DOHH2 (cell line): Measurements from ENCODE around the gene BTRC.

Experiments
- H3F3A ChIP-seq: fragments of 200-600 bp; sonication (generic), shearing (Covaris generic); 2 replicates; pipeline ENCODE4 v1.6.0; 2016; ENCODE audit warnings: antibody characterized with exemption, mild to moderate bottlenecking; ENCODE audit not compliant: control insufficient read depth, insufficient read depth
- H3K27ac ChIP-seq: fragments of 200-600 bp; sonication (generic); 2 replicates; pipeline ENCODE4 v1.5.1; 2014; ENCODE audit warnings: low read depth, mild to moderate bottlenecking, low read length, moderate library complexity
- H3K27me3 ChIP-seq: fragments of 200-600 bp; sonication (generic); 2 replicates; pipeline ENCODE4 v1.6.1; 2014; ENCODE audit warnings: mild to moderate bottlenecking, low read length, mixed read lengths; ENCODE audit not compliant: control insufficient read depth
- H3K36me3 ChIP-seq: fragments of 200-600 bp; sonication (generic); 2 replicates; pipeline ENCODE4 v1.6.1; 2014; ENCODE audit warnings: mild to moderate bottlenecking, low read length, moderate library complexity, mixed read lengths; ENCODE audit not compliant: control insufficient read depth
- H3K4me1 ChIP-seq: fragments of 200-600 bp; sonication (generic); 2 replicates; pipeline ENCODE4 v1.6.1; 2014; ENCODE audit warnings: mild to moderate bottlenecking, low read length, mixed read lengths; ENCODE audit not compliant: control insufficient read depth
- H3K4me2 ChIP-seq: fragments of 200-600 bp; sonication (generic); 2 replicates; pipeline ENCODE4 v1.6.0; 2014; ENCODE audit warnings: mild to moderate bottlenecking, low read length, moderate library complexity
- H3K4me3 ChIP-seq: fragments of 200-600 bp; sonication (generic); 2 replicates; pipeline ENCODE4 v1.5.1; 2014; ENCODE audit warnings: mild to moderate bottlenecking, low read length, mixed read lengths
- H3K79me2 ChIP-seq: fragments of 200-600 bp; sonication (generic); 2 replicates; pipeline ENCODE4 v1.6.1; 2014; ENCODE audit warnings: mild to moderate bottlenecking, low read length, mixed read lengths; ENCODE audit not compliant: control insufficient read depth
- H3K9me2 ChIP-seq: fragments of 200-600 bp; sonication (generic); replicated peaks from 2 replicates; pipeline ENCODE4 v1.6.1; 2014; ENCODE audit warnings: mild to moderate bottlenecking, low read length, mixed read lengths; ENCODE audit not compliant: control insufficient read depth
- H3K9me3 ChIP-seq: fragments of 200-600 bp; sonication (generic); 2 replicates; pipeline ENCODE4 v1.6.1; 2014; ENCODE audit warnings: antibody characterized with exemption, low read length, mixed read lengths; ENCODE audit not compliant: control insufficient read depth, insufficient read depth
- H4K20me1 ChIP-seq: fragments of 200-600 bp; sonication (generic); 2 replicates; pipeline ENCODE4 v1.6.0; 2014; ENCODE audit warnings: low read depth, mild to moderate bottlenecking, antibody characterized with exemption, low read length, moderate library complexity; ENCODE audit not compliant: control insufficient read depth, insufficient read depth
- CTCF ChIP-seq: fragments of 200-600 bp; sonication (generic); IDR thresholded peaks from one replicate; pipeline ENCODE4 v1.5.1; 2014; ENCODE audit warnings: antibody characterized with exemption, mild to moderate bottlenecking, low read depth, low read length; ENCODE audit not compliant: poor library complexity, severe bottlenecking
- EZH2phosphoT487 ChIP-seq: fragments of 200-600 bp; sonication (generic); IDR thresholded peaks from 2 replicates; pipeline ENCODE4 v1.6.1; 2017; ENCODE audit warnings: borderline replicate concordance, mild to moderate bottlenecking, antibody characterized with exemption, low read length, moderate library complexity, mixed read lengths

The BTRC gene

GRCh38 chr10:101337836-101338235 lies 16.1 kb upstream of the BTRC start:
- no peak overlapping the region for H3K27ac ChIP-seq
- H3K9me3 ChIP-seq = no peaks in the 10 kb centered on the region
- no peak for TF ChIP-seq CTCF
- TF ChIP-seq EZH2phosphoT487 = no peak
- H3K27me3 ChIP-seq = no peaks in the 10 kb centered on the region
- no peaks in the 10 kb centered on the region for H4K20me1 ChIP-seq
- no peak overlapping the region for H3K4me2 ChIP-seq
- H3K4me3 ChIP-seq = no peak overlapping the region
- H3K79me2 ChIP-seq = no peaks in the 10 kb centered on the region
- no peaks in the 10 kb centered on the region for H3F3A ChIP-seq
- no peaks in the 10 kb centered on the region for H3K9me2 ChIP-seq
- peaks cover 4% of the 10 kb centered on the region for H3K4me1 ChIP-seq
- H3K36me3 ChIP-seq = no peaks in the 10 kb centered on the region

- TF ChIP-seq EZH2phosphoT487 = no peak
- no peak for TF ChIP-seq CTCF
- Histone ChIP-seq H3K79me2 (no peaks in the 10 kb centered on the region), H3K4me2 (no peak overlapping the region), H3K27ac (no peak overlapping the region), H3K27me3 (no peaks in the 10 kb centered on the region), H3K9me3 (no peaks in the 10 kb centered on the region), H3K9me2 (no peaks in the 10 kb centered on the region), H3K36me3 (no peaks in the 10 kb centered on the region), H3K4me1 (no peaks in the 10 kb centered on the region), H4K20me1 (no peaks in the 10 kb centered on the region), H3F3A (no peaks in the 10 kb centered on the region), H3K4me3 (no peak overlapping the region)
These were observed 12.5 kb upstream of the BTRC start for GRCh38 chr10:101341438-101341837.

DNA sequence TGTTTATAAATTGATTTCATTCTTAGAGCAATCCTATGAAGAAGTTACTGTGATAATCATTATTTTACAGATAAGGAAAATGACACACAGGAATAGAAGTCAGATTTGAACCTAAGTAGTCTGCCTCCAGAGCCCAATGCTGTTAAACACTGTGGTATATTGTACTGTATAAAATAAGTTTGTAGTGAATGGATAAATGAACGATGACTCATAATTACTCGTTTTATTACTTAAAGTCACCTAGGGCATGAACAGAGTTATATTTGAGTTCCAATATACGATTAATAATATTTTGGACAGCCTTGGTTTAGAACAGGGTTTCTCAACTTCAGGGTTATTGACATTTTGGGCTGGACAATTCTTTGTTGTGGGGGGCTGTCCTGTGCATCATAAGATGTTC lies 7.8 kb upstream of the BTRC start:
- Histone ChIP-seq H3K9me3 (no peaks in the 10 kb centered on the region), H3K27me3 (peaks cover 7% of the 10 kb centered on the region), H4K20me1 (no peaks in the 10 kb centered on the region), H3K27ac (no peak overlapping the region), H3K79me2 (no peaks in the 10 kb centered on the region), H3K4me1 (no peaks in the 10 kb centered on the region), H3K9me2 (no peaks in the 10 kb centered on the region), H3K36me3 (no peaks in the 10 kb centered on the region), H3K4me2 (no peak overlapping the region), H3F3A (no peaks in the 10 kb centered on the region), H3K4me3 (no peak overlapping the region)
- TF ChIP-seq EZH2phosphoT487 (no peak), CTCF (no peak)

GRCh38 chr10:101351017-101351416 lies 2.9 kb upstream of the BTRC start:
- no peak for TF ChIP-seq CTCF
- no peak for TF ChIP-seq EZH2phosphoT487
- Histone ChIP-seq H3K9me2 (no peaks in the 10 kb centered on the region), H3K27me3 (peaks cover 7% of the 10 kb centered on the region), H3F3A (no peaks in the 10 kb centered on the region), H4K20me1 (no peaks in the 10 kb centered on the region), H3K4me1 (peaks cover 13% of the 10 kb centered on the region), H3K9me3 (no peaks in the 10 kb centered on the region), H3K4me2 (no peak overlapping the region), H3K36me3 (peaks cover 3% of the 10 kb centered on the region; the same call in 1 of the 2 replicates), H3K4me3 (no peak overlapping the region), H3K27ac (no peak overlapping the region), H3K79me2 (peaks cover 16% of the 10 kb centered on the region)
